Activated T-cell treated with anti-CD3 and anti-CD28 coated beads, Interleukin-2, amount 50 U/mL, for 72 hours (primary cell): Measurements from ENCODE around the gene CNOT4. TPM values are rescaled to one million over a fixed set of nuclear protein-coding genes. Genes with fewer than 3 reads are reported as not detected.
"Not testable (repeated sequence)": the region's sequence is repeated elsewhere in the genome, so short reads cannot be mapped to it uniquely, and the experiment has no call there.

Experiments
- ATAC-seq, 2 donors: fragments of 150-1000 bp; cut with Tn5 transposase; replicated peaks in 1 of 2; 2 replicates each; pipeline ENCODE4 v1.10.0; 2021; ENCODE audit warnings: moderate library complexity in 2 of 2, mild to moderate bottlenecking in 1 of 2
- DNase-seq, 2 donors: peaks; one replicate each; pipeline ENCODE4 v3.0.0; 2021 to 2022; ENCODE audit warnings: mixed read lengths in 1 of 2
- H3K27ac Mint-ChIP-seq: one replicate; pipeline ENCODE4 v1.8.0; 2022; ENCODE audit warnings: mild to moderate bottlenecking, moderate library complexity, mixed read lengths
- H3K27me3 Mint-ChIP-seq: one replicate; pipeline ENCODE4 v1.8.0; 2022; ENCODE audit warnings: low read depth, mixed read lengths
- H3K36me3 Mint-ChIP-seq, 2 donors: one replicate each; pipeline ENCODE4 v1.8.0; 2022; ENCODE audit warnings: mixed read lengths in 2 of 2, mild to moderate bottlenecking in 1 of 2; ENCODE audit not compliant: insufficient read depth in 2 of 2
- H3K4me1 Mint-ChIP-seq: one replicate; pipeline ENCODE4 v1.8.0; 2022; ENCODE audit warnings: low read depth, mixed read lengths
- H3K4me3 Mint-ChIP-seq, 2 donors: one replicate each; pipeline ENCODE4 v1.8.0; 2022; ENCODE audit warnings: mild to moderate bottlenecking in 2 of 2, mixed read lengths in 2 of 2, moderate library complexity in 2 of 2
- H3K9me3 Mint-ChIP-seq, 2 donors: one replicate each; pipeline ENCODE4 v1.8.0; 2022; ENCODE audit warnings: mixed read lengths in 2 of 2
- total RNA-seq, 2 donors: library from RNA; stranded (reverse); gene quantifications; one replicate each; pipeline ENCODE4 v1.2.3, GENCODE V29; 2022

Gene CNOT4
- total RNA-seq, 2 donors from 2014 or later = 25.2 to 25.9 TPM

GRCh38 chr7:135355377-135356048, 154.4 kb downstream of the CNOT4 start:
- Mint-ChIP-seq H3K27me3 (peaks cover 9% of the 10 kb centered on the region), H3K4me1 (no peaks in the 10 kb centered on the region)
- peak in 1 of 2 donors; percentile 36 for ATAC-seq

GRCh38 chr7:135353832-135354231, 156.1 kb downstream of the CNOT4 start:
- Mint-ChIP-seq H3K27ac (no peak overlapping the region), H3K9me3 (no peaks in the 10 kb centered on the region), H3K4me1 (no peaks in the 10 kb centered on the region), H3K4me3 (no peak overlapping the region), H3K36me3 (no peaks in the 10 kb centered on the region), H3K27me3 (peaks cover 9% of the 10 kb centered on the region)
- no peak for DNase-seq
- no peak for ATAC-seq

More at GRCh38 chr7:135355377-135356048, 154.4 kb downstream of the CNOT4 start:
- no peaks in the 10 kb centered on the region for H3K36me3 Mint-ChIP-seq
- no peak for DNase-seq
- no peaks in the 10 kb centered on the region for H3K9me3 Mint-ChIP-seq
- H3K27ac Mint-ChIP-seq = peak overlapping the region; percentile 1
- H3K4me3 Mint-ChIP-seq = no peak overlapping the region

- no peak for ATAC-seq
- Mint-ChIP-seq H3K27ac (no peak overlapping the region), H3K36me3 (no peaks in the 10 kb centered on the region), H3K9me3 (no peaks in the 10 kb centered on the region), H3K27me3 (peaks cover 9% of the 10 kb centered on the region), H3K4me3 (no peak overlapping the region), H3K4me1 (no peaks in the 10 kb centered on the region)
- DNase-seq = no peak
These were observed 157.6 kb downstream of the CNOT4 start for GRCh38 chr7:135352285-135352684.

GRCh38 chr7:135351070-135351469, 158.8 kb downstream of the CNOT4 start:
- not testable (repeated sequence) for H3K27ac Mint-ChIP-seq, H3K27me3 Mint-ChIP-seq, H3K36me3 Mint-ChIP-seq, ATAC-seq, H3K4me3 Mint-ChIP-seq, H3K9me3 Mint-ChIP-seq, DNase-seq, H3K4me1 Mint-ChIP-seq

GRCh38 chr7:135349746-135350145, 160.2 kb downstream of the CNOT4 start:
- no peak overlapping the region for H3K4me3 Mint-ChIP-seq
- no peaks in the 10 kb centered on the region for H3K36me3 Mint-ChIP-seq
- no peak for ATAC-seq
- peaks cover under 1% of the 10 kb centered on the region for H3K27me3 Mint-ChIP-seq
- H3K9me3 Mint-ChIP-seq = no peaks in the 10 kb centered on the region
- H3K27ac Mint-ChIP-seq = no peak overlapping the region
- no peak for DNase-seq
- H3K4me1 Mint-ChIP-seq = no peaks in the 10 kb centered on the region

GRCh38 chr7:135348493-135348892, 161.4 kb downstream of the CNOT4 start:
- no peak for ATAC-seq
- no peak overlapping the region for H3K4me3 Mint-ChIP-seq
- no peak for DNase-seq
- no peaks in the 10 kb centered on the region for H3K36me3 Mint-ChIP-seq
- no peaks in the 10 kb centered on the region for H3K4me1 Mint-ChIP-seq
- H3K27me3 Mint-ChIP-seq = no peaks in the 10 kb centered on the region
- H3K27ac Mint-ChIP-seq = no peak overlapping the region
- no peaks in the 10 kb centered on the region for H3K9me3 Mint-ChIP-seq

GRCh38 chr7:135343361-135343760, 166.5 kb downstream of the CNOT4 start:
- DNase-seq (no peak), ATAC-seq (no peak)
- H3K36me3 Mint-ChIP-seq = no peaks in the 10 kb centered on the region
- H3K4me3 Mint-ChIP-seq = no peak overlapping the region
- no peaks in the 10 kb centered on the region for H3K27me3 Mint-ChIP-seq
- no peaks in the 10 kb centered on the region for H3K9me3 Mint-ChIP-seq
- no peaks in the 10 kb centered on the region for H3K4me1 Mint-ChIP-seq
- H3K27ac Mint-ChIP-seq = no peak overlapping the region

GRCh38 chr7:135342887-135343286, 167.0 kb downstream of the CNOT4 start:
- Mint-ChIP-seq H3K4me3 (no peak overlapping the region), H3K36me3 (no peaks in the 10 kb centered on the region), H3K27me3 (no peaks in the 10 kb centered on the region), H3K4me1 (no peaks in the 10 kb centered on the region), H3K9me3 (no peaks in the 10 kb centered on the region), H3K27ac (no peak overlapping the region)
- ATAC-seq (no peak), DNase-seq (no peak)

- Mint-ChIP-seq H3K4me1 (no peaks in the 10 kb centered on the region), H3K36me3 (no peaks in the 10 kb centered on the region), H3K9me3 (no peaks in the 10 kb centered on the region), H3K27me3 (no peaks in the 10 kb centered on the region), H3K27ac (no peak overlapping the region), H3K4me3 (no peak overlapping the region)
- ATAC-seq (no peak), DNase-seq (no peak)
These were observed 168.9 kb downstream of the CNOT4 start for GRCh38 chr7:135341049-135341448.

- no peak for ATAC-seq
- no peak overlapping the region for H3K4me3 Mint-ChIP-seq
- no peaks in the 10 kb centered on the region for H3K36me3 Mint-ChIP-seq
- H3K4me1 Mint-ChIP-seq = peaks cover 6% of the 10 kb centered on the region
- no peak for DNase-seq
- H3K9me3 Mint-ChIP-seq = peaks cover 0 to 2% of the 10 kb centered on the region in 2 donors
- no peaks in the 10 kb centered on the region for H3K27me3 Mint-ChIP-seq
- H3K27ac Mint-ChIP-seq = no peak overlapping the region
These were observed 171.8 kb downstream of the CNOT4 start for GRCh38 chr7:135337977-135338550.

GRCh38 chr7:135337506-135337905, 172.4 kb downstream of the CNOT4 start:
- peaks cover 0 to 2% of the 10 kb centered on the region in 2 donors for H3K9me3 Mint-ChIP-seq
- ATAC-seq (no peak), DNase-seq (no peak)
- no peak overlapping the region for H3K4me3 Mint-ChIP-seq
- no peaks in the 10 kb centered on the region for H3K36me3 Mint-ChIP-seq
- peaks cover 9% of the 10 kb centered on the region for H3K4me1 Mint-ChIP-seq
- no peaks in the 10 kb centered on the region for H3K27me3 Mint-ChIP-seq
- H3K27ac Mint-ChIP-seq = no peak overlapping the region

- Mint-ChIP-seq H3K9me3 (peaks cover 0 to 2% of the 10 kb centered on the region in 2 donors), H3K27me3 (no peaks in the 10 kb centered on the region), H3K27ac (no peak overlapping the region), H3K4me1 (peaks cover 9% of the 10 kb centered on the region), H3K4me3 (no peak overlapping the region), H3K36me3 (no peaks in the 10 kb centered on the region)
- peak; percentile 50 to 59 for DNase-seq
- ATAC-seq = peak; percentile 70 to 77
These were observed 174.2 kb downstream of the CNOT4 start for GRCh38 chr7:135335628-135336139.

- no peaks in the 10 kb centered on the region for H3K27me3 Mint-ChIP-seq
- H3K36me3 Mint-ChIP-seq = no peaks in the 10 kb centered on the region
- H3K9me3 Mint-ChIP-seq = peaks cover 0 to 2% of the 10 kb centered on the region in 2 donors
- DNase-seq (no peak), ATAC-seq (no peak)
- H3K4me3 Mint-ChIP-seq = no peak overlapping the region
- H3K4me1 Mint-ChIP-seq = peaks cover 9% of the 10 kb centered on the region
- H3K27ac Mint-ChIP-seq = no peak overlapping the region
These were observed 174.9 kb downstream of the CNOT4 start for GRCh38 chr7:135334830-135335543.
